ENCODE measurements around the gene GRIK4.
"Not testable (repeated sequence)": the region's sequence is repeated elsewhere in the genome, so short reads cannot be mapped to it uniquely, and the experiment has no call there.

The GRIK4 gene

DNA sequence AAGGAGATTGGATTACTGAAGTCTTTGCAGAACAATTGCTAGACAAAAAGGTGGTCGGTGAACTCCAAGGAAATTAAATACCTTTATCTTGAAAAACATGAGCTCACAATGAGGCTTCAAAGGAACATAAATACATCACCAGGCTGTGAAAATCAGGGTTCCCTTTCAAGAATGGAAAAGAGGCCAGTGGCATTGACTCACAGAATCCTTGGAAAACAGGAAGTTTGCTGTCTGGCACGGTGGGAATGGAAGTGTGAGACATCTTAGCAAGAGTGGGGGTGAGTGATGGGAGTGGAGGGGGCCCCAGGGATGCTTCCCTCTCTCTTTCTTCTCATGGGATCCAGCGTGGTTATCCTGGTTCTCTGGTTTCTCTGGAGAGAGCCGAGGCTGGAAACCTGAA is 463.4 kb downstream of the GRIK4 start:
- DNase-seq (ENCODE audit: low read depth in 3 of 3, low spot score in 1 of 3): no peak

DNA sequence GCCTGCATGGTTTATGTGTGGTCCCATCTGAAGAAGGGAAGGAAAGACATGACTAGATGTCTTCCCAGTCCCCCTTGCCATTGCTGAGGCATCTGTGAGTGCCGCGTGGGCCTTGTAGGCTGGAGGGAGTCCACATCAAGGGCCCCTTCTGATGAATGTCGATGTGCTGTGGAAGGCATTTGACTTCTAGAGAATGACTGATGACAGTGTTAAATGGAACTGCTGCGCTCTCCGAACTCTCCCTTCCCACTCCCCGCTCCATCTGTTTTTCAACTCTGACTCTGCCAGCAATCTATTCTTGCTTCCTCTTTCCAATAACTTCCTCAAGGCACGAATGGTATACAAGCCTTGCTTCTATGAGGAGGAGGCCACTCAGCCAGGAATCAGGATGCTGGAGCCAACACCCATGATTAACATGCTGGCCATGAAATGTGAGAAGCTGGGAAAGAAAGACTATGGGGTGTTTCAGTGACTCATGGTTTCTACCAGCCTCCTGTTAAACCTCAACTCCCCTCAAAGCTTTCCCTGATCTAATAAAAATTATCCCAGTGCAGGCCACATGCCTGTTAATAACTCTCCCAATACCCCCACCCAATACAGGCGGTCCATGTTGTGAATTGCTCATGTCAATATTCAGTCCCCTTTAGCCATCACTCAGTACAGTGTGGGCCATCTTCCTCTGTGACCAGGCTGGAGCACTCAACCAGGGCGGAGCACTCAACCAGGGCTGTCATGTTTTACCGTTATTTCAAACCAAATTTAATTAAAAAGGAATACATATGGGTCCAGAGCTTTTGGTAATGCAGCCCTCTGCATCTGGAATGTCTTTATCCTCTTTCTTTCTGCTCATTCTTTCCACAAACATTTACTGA is 466.0 kb downstream of the GRIK4 start:
- DNase-seq (ENCODE audit: low read depth in 3 of 3, low spot score in 1 of 3): no peak

DNA sequence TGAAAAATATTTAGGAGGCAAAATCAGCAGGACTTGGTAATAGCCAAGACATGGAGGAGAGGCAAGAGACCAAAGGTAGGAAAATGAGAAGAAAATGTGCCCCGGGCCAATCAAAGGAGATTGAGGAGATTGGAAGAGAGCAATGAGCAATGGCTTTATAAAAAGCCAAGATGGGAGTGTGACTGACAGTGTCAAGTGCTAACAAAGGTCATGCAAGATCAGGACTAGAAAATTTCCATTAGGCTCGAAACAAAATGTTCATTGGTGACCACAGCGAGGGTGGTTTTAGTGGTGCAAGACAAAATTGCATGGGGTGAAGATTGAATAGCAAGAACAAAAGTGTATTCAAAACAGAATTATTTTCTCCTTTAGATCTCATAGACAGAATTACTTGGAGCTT is 467.2 kb downstream of the GRIK4 start:
- no peak for DNase-seq (ENCODE audit: low read depth in 3 of 3, low spot score in 1 of 3)

DNA sequence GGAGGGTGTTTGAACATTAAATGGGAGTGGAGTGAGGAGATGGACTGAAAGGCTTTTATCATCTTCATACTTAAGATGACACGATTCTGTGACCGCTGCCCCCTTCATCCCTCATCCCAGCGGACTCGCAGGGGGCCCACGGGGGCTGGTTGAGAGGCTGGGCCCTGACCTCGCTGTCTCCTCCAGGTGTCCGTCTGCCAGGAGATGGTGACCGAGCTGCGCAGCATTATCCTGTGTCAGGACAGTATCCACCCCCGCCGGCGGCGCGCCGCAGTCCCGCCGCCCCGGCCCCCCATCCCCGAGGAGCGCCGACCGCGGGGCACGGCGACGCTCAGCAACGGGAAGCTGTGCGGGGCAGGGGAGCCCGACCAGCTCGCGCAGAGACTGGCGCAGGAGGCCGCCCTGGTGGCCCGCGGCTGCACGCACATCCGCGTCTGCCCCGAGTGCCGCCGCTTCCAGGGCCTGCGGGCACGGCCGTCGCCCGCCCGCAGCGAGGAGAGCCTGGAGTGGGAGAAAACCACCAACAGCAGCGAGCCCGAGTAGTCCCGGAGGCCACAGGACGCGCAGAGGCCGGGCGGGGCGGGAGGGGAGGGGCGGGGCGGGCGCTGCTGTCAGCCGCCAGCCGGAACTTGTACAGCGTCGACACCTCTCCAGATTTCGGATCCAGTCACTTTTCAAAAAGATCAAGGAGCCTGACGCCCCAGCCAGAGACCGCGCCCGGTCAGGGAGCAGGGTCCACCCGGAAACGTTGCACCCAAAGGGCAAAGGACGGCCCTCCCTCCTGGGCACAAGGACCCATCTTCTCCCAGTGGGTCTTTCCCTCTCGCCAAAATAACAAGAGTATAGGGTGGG is 474.4 kb downstream of the GRIK4 start:
- peak in 2 of 3 donors; percentile 9 to 18 for DNase-seq (ENCODE audit: low read depth in 3 of 3, low spot score in 1 of 3)

DNA sequence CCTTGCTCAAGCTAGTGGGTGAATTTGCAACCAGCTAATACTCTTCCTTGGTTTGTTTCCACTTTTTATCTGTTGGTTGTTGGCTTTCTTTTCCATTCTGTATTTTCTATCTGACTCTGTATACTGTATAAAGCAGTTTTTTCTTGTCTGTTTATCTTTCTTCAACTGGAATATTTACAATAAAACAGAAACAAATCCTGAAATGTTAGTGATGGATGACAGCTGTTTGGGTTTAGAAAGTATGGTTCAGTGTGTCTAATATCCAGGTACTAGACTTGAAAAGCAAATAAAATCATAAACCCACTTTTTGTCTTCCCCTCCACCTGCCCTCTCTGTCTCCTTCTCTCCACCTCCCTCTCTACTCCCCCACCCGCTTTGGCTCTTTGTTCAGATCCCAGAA is 477.1 kb downstream of the GRIK4 start:
- no peak for DNase-seq (ENCODE audit: low read depth in 3 of 3, low spot score in 1 of 3)

DNA sequence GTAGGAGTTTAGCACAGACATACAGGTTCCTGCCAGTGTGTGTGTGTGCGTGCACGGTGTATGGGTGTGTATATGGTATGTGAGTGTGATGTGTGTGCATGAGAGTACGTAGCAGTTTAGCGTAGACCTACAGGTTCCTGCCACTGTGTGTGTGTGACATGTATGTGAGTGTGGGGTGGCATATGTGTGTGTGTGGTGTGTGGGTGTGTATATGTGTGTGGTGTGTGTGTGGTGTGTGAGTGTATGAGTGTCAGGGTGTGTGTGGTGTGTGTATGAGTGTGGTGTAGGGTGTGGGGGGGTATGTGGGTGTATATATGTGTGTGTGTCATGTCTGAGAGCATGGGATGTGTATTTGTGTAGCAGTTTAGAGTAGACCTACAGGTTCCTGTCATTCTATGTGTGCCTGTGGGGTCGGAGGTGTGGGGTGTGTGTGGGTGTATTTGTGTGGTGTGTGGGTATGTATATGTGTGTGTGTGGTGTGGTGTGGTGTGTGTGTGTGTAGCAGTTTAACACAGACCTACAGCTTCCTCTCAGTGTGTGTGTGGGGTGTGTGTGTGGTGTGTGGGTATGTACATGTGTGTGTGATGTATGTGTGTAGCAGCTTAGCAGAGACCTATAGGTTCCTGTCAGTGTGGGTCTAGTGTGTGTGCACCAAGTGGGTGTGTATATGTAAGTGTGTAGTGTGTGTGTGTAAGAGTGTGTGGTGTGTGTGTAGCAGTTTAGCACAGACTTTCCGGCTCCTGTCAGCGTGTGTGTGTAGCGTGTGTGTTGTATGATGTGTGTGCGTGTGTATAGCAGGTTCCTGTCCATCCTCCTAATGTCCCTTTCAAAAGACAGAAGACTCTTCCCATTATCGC is 480.5 kb downstream of the GRIK4 start:
- DNase-seq (ENCODE audit: low read depth in 3 of 3, low spot score in 1 of 3): no peak

DNA sequence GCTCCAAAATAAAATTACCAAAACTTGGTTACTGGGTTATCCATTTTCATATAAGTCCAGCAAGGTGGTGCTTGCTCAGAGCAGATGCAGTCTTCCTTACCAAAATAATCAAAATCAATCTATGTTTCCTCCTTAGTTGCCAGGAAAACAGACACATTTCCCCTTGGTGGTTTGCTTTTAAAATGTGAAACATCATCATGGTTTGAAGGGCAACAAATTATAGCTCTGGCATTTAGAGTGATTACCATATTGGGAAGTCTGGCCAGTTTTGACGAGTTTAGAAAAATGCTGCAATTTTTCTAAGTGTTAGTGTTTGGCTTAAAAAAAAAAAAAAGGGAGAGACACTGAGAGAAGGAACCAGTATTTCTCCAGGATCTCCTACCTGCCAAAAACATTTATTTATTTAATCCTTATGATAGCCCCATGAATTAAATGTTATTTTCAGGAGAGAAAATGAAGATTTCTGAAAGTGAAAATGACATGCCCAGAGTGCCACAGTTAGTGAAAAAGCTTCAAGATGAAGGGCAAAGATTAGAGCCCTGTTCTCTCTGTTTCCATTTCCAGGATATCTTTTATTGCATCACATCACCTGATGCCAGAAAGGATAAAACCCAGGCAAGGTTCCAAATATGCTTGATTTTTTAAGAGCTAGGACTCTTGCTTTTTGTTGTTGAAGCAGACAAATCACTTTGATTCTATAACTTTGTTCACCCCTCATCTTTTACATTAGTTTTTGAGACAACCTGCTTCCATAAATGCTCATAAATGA is 482.7 kb downstream of the GRIK4 start:
- DNase-seq (ENCODE audit: low read depth in 3 of 3, low spot score in 1 of 3): no peak

DNA sequence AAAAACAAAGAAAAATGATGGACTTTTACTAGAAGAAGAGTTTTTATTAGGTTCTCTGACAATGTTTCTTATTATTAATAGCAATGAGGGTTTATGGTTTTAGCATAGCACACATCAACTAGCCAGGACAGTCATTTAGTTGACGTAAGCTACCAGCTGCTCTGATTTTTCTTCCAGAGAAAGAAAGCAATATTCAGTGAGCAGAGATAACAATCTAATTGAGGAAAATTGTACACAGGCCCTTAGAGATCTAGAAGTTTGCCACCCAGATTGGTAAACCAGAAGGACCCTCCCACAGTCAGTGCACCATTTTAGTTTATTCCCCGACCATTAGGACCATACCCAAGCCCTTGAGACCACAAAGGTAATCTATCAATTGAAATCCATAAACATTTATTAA is 483.6 kb downstream of the GRIK4 start:
- DNase-seq (ENCODE audit: low read depth in 3 of 3, low spot score in 1 of 3): no peak

DNA sequence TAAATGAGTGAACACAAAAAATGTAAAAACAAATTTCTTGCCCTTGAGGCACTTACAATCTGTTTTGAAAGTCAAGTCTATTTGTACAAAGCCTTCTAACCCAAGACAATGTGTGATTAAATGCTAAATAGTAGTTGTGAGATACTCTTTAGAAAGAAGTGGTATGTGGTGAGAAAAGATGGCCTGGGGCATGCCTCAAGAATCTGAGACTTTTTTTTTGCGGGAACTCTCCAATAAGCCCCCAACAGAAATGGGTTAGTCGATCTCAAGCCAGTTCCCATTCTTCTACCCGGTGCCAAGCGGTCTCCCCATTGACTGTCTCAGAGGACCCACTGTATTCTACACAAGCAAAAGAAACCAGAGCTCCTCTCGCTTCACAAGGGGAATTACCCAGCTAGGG is 485.4 kb downstream of the GRIK4 start:
- DNase-seq (ENCODE audit: low read depth in 3 of 3, low spot score in 1 of 3): no peak

DNA sequence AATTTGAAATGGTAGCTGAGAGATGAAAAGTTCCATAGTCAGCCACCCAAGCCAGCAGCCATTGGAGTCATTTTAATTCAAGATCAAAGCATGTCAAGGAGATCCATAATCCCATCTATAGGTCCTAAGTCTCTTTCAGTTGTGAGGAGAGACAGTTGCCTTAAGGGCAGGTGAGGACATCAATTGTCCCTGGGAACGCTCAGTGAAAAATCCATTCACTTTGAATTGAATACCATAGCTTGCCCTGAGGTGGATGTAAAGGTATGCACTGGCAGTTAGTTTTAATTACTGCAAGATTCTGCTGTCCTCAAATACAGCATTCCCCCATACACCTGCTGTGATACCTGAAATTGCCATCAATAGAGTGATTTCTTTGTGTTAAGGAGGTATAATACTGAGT is 487.0 kb downstream of the GRIK4 start:
- no peak for DNase-seq (ENCODE audit: low read depth in 3 of 3, low spot score in 1 of 3)

DNA sequence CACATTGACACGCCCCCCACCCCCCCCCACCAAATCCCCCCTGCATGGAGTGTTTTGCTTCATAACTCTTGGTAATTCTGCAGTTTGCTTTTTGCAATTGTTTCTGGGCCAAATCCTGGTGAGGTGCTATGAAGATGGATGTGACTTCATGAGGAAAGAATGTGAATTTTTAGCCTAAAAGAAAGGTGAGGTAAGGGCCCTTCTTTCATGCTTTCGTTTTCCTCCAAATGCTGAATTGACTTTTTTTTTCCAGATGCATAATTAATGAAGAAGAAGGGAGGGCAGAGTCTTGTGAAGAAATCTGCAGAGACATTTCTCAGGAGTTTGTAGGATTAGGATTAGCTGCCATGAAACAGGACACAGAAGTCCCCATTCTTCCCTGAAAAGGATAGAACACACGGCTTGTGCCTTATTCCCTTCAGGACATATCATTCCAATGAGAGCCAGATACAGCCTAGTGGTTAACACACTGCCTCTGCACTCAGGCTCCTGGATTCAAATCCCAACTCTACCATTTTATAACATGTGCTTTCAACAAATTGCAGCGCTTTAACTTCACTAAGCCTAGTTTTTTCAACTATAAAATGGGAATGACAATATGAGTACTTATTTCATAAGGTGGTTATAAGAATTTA is 492.8 kb downstream of the GRIK4 start:
- DNase-seq (ENCODE audit: low read depth in 3 of 3, low spot score in 1 of 3): no peak

DNA sequence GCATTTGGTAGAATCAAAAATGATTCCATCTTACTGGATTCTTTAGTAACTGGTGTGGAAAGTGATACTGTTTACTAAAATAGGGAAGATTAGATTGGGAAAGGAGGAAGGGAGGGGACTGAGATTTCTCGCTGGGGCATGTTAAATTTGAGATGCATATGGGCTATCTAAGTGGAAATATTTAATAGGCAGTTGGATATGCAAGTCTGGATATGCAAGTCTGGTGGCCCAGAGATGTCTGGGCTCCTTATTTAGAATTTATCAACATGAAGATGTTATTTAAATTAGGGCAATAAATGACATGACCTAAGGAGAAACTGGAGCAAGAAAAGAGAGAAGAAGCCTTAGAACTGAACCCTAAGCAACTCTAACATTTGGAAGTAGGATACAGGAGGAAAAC is 495.4 kb downstream of the GRIK4 start:
- DNase-seq (ENCODE audit: low read depth in 3 of 3, low spot score in 1 of 3): no peak

DNA sequence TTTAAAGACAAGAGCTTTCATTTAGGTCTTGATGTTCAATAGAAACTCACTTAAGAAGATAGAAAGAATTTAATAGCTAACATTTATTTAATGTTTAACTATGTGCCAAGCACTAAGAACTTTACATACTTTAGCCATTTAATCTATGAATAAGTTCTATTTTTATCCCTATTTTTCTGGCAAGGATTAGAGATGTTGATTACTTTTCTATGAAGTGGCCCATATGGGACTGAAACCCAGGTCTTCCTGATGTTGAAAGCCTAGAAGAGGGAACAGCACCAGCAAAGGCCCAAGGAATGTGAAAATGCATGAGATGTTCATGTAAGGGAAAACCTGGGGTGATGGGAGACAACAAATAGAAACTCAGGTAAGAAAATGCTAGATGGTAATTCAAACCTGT is 497.0 kb downstream of the GRIK4 start:
- DNase-seq (ENCODE audit: low read depth in 3 of 3, low spot score in 1 of 3): no peak

DNA sequence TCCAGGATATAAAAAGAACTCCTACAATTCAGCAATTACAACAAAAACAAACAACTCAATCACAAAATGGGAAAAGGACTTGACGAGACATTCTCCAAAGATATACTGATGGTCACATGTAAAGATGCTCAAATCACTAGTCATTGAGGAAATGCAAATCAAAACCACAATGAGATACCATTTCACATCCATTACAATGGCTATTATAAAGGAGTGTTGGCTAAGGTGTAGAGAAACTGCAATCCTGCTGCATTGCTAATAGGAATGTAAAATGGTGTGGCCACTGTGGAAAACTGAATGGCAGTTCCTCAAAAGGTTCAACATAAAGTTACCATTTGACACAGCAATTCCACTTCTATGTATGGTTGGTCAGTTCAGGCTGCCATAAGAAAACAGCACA is 500.5 kb downstream of the GRIK4 start:
- DNase-seq (ENCODE audit: low read depth in 3 of 3, low spot score in 1 of 3): no peak

DNA sequence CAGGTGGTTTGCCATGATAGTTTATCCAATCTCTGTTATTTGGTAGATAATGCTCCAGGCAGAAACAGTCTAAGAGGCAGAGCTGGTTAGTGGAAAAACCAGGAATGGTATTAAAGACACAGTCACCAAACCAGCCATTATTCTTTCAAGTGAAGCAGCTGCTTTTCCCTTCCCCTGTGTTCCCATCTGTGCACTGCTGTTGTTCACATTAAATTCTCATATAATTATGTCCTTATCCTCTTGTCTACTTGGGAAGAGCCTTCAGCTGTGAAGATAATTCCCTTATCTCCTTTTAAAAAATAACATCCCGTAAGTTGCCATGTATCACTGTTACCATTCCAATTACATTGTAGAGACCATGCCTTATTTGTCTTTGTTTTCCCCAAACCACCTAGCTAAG is 507.2 kb downstream of the GRIK4 start:
- no peak for DNase-seq (ENCODE audit: low read depth in 3 of 3, low spot score in 1 of 3)

DNA sequence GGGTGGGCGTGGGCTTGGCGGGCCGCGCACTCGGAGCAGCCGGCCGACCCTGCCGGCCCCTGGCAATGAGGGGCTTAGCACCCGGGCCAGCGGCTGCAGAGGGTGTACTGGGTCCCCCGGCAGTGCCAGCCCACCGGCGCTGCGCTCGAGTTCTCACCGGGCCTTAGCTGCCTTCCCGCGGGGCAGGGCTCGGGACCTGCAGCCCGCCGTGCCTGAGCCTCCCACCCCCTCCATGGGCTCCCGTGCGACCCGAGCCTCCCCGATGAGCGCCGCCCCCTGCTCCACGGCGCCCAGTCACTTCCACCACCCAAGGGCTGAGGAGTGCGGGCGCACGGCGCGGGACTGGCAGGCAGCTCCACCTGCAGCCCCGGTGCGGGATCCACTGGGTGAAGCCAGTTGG is 510.2 kb downstream of the GRIK4 start:
- DNase-seq (ENCODE audit: low read depth in 3 of 3, low spot score in 1 of 3): not testable (repeated sequence)

DNA sequence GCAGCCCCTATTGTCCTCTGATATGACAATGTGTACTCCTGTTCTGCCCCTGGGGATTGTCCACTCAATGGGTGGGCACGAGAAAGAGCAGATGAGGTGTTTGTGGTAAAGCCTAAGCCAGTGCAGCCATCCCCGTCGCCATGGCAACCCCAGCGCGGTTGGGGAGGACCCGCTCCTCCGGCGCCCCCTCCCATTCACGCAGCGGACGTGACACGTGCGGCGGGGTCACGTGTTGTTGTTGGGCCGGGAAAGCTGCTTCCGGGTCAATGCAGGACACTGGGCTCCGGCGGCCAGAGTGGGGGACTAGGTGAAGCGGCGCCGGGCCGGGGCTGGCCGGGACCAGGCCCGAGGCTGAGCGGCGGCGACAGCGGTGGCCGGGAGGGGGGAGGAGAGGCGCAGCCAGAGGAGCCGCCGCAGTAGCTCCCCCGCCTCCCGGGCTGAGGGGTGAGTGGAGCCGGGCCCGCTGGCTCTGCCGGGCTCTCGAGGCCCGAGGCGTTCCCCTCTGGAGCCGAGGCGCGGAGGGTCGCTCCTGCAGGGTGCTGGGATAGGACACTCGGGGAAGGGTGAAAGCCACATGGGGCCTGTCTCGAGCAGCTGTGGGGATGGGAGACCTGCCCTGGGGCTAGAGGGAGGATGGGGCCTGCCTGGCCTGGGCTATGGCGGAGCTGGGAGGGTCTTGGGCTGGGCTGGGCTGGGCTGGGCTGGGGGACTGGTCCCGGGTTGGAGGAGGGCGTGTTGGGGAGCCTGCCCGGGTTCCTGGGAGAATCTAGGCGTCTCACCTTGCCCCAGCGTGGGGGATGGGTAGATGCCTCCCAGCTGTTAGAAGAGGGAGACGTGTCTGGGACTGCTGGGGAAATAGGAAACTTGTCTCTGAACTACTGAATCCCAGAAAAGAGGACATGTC is 512.6 kb downstream of the GRIK4 start, which contains the start of gene TBCEL:
TBCEL (plus strand) TSS at position 255 of the 904 bp plus-strand sequence. CDS start 21,589 bp downstream, outside the sequence.
- DNase-seq (ENCODE audit: low read depth in 3 of 3, low spot score in 1 of 3): peak; percentile 46 to 72 (median 66)

DNA sequence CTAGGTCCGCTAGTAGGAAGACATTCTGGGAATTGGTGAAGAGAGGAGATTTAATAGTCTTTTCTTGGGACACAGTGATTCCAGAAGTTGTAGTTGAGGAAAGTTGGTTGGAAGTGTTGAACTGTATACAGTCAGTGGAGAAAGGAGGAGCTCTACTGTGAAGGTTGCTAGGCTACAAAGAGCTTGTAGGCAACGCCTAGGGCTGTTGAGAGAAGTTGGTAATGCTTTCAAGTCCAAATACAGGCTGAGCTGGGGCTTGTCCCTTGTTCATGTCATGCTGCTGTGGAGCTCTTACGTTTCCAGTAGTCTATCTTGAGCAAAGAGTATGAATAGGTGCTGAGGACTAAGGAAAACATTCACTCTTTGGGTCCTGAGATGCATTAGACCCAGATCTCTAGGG is 513.4 kb downstream of the GRIK4 start:
- DNase-seq (ENCODE audit: low read depth in 3 of 3, low spot score in 1 of 3): no peak

DNA sequence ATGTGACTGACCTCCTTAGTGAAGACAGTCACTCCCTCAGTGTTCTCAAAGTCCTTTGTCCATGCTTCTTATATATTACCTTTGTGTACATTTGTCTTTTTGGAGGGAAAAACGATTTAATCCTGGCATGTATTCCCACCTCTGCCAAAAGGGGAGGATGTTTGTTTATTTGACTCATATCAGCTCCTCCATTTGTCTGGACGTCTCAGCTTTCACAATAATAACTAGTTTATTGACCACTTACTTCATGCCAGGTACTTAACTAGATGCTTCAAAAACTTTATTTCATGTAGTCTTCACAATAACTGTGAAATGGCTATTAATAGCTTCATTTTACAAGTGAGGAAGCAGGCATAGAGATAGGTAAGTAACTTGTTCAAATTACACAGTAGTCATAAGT is 517.6 kb downstream of the GRIK4 start:
- no peak for DNase-seq (ENCODE audit: low read depth in 3 of 3, low spot score in 1 of 3)

Data from stimulated activated CD4-positive, alpha-beta T cell treated with anti-CD3 and anti-CD28 coated beads, TNF-alpha, amount 100 ng/mL, for 1 hour (primary cell).